Stomach (tissue), 9 donors: ENCODE results near the gene WDPCP. TPM values are rescaled to one million over a fixed set of nuclear protein-coding genes. Genes with fewer than 3 reads are reported as not detected.

ENCODE experiments used
- DNase-seq, 2 donors: peaks; one replicate each; pipeline versions ENCODE4 v3.0.0 to v3.0.0-alpha.2; 2013 to 2019
- H3K27ac ChIP-seq, 5 donors: fragments of 200-600 bp in 4 of 5; sonication (generic) in 4 of 5; one replicate each; pipeline ENCODE4 v1.5.1; 2013 to 2019; ENCODE audit warnings: mild to moderate bottlenecking in 1 of 5, moderate library complexity in 1 of 5
- H3K27me3 ChIP-seq, 3 donors: fragments of 200-600 bp; sonication (generic); one replicate each; pipeline ENCODE4 v1.5.1; 2017 to 2019; ENCODE audit warnings: mixed run types in 1 of 3
- H3K36me3 ChIP-seq, 4 donors: fragments of 200-600 bp; sonication (generic); 1 replicate in 3 of 4; 2 replicates in 1 of 4; pipeline ENCODE4 v1.5.1; 2016 to 2019
- H3K4me1 ChIP-seq, 4 donors: fragments of 200-600 bp; sonication (generic); one replicate each; pipeline ENCODE4 v1.5.1; 2016 to 2019
- H3K4me3 ChIP-seq, 4 donors: fragments of 200-600 bp; sonication (generic) in 3 of 4; one replicate each; pipeline ENCODE4 v1.5.1; 2016 to 2019; ENCODE audit warnings: mild to moderate bottlenecking in 1 of 4
- H3K9me3 ChIP-seq, 4 donors: fragments of 200-600 bp; sonication (generic); one replicate each; pipeline ENCODE4 v1.5.1; 2016 to 2019
- CTCF ChIP-seq, 7 experiments: fragments of 450-650 bp in 4 of 7; fragments of 200-600 bp in 3 of 7; sonication (generic) in 3 of 7; IDR thresholded peaks; one replicate each; pipeline ENCODE4 v1.5.1; 2016 to 2019; ENCODE audit warnings: antibody characterized with exemption in 7 of 7, control low read depth in 2 of 7, mild to moderate bottlenecking in 1 of 7
- EP300 ChIP-seq: sonication (generic); formaldehyde crosslinking; IDR thresholded peaks from one replicate; pipeline ENCODE4 v1.6.1; 2017; ENCODE audit warnings: antibody characterized with exemption
- POLR2A ChIP-seq, 4 donors: fragments of 450-650 bp; IDR thresholded peaks; one replicate each; pipeline ENCODE4 v1.6.1; 2016; ENCODE audit warnings: antibody characterized with exemption in 4 of 4, control low read depth in 2 of 4, mild to moderate bottlenecking in 1 of 4, moderate library complexity in 1 of 4
- POLR2AphosphoS5 ChIP-seq, 3 donors: sonication (generic); formaldehyde crosslinking; IDR thresholded peaks; one replicate each; pipeline ENCODE4 v1.6.1; 2016; ENCODE audit warnings: antibody characterized with exemption in 3 of 3
- WGBS, 5 donors: extraction: QIAGEN DNeasy Blood & Tissue Kit in 3 of 5; methylation state at CpG; one replicate each; pipeline versions ENCODE4 v1.1.5 to v1.1.7; 2013 to 2018; 5-methylcytosine and 5-hydroxymethylcytosine counted together
- intact Hi-C: fragments of 100-400 bp; cut with DNase I; formaldehyde crosslinking; loops from one replicate; pipeline ENCODE4 v1.15.1; 2023; ENCODE audit warnings: low total_unique reads
- polyA plus RNA-seq, 3 donors: library from polyadenylated mRNA; stranded (reverse); fragments of 200-250 nt; gene quantifications; one replicate each; pipeline ENCODE4 v1.2.3, GENCODE V29; 2013
- total RNA-seq, 5 donors: library from RNA; depleted of rRNA; stranded (reverse); fragments of >200 nt; gene quantifications; one replicate each; pipeline versions ENCODE4 v1.1.0 to v1.2.3, GENCODE V29; 2014 to 2016
- donor health status: healthy with polysubstance abuse.
- donor health status: Bipolar disorder and iron deficiency.
- donor health status: healthy.

Gene WDPCP
- total and polyA plus RNA-seq, 8 donors, result 1.9 to 38.8 (median 7.7) TPM

GRCh38 chr2:63436488-63436887, 151.8 kb downstream of the WDPCP start:
- H3K4me3 ChIP-seq, result no peak overlapping the region
- no peaks in the 10 kb centered on the region for H3K4me1 ChIP-seq
- H3K27ac ChIP-seq, result no peak overlapping the region
- H3K27me3 ChIP-seq, result no peaks in the 10 kb centered on the region
- no peak for DNase-seq
- intact Hi-C loops, result no loop called here
- TF ChIP-seq POLR2A (IDR thresholded peaks at IDR 0.05) (no peak), CTCF (IDR thresholded peaks at IDR 0.05) (no peak), EP300 (no peak), POLR2AphosphoS5 (IDR thresholded peaks at IDR 0.05) (no peak)
- peaks cover 0 to 10% (median 2%) of the 10 kb centered on the region in 4 donors for H3K36me3 ChIP-seq
- no peaks in the 10 kb centered on the region for H3K9me3 ChIP-seq

GRCh38 chr2:63435070-63435469, 153.2 kb downstream of the WDPCP start:
- no peak for TF ChIP-seq POLR2A (IDR thresholded peaks at IDR 0.05)
- intact Hi-C loops, result no loop called here
- WGBS, 5 donors, result 45 to 81% (median 70%) methylated on average over 1 of the region's 1 CpG

GRCh38 chr2:63434024-63435001, 154.0 kb downstream of the WDPCP start:
- TF ChIP-seq EP300 (no peak), POLR2AphosphoS5 (IDR thresholded peaks at IDR 0.05) (no peak)
- Histone ChIP-seq H3K36me3 (peaks cover 0 to 10% (median 4%) of the 10 kb centered on the region in 4 donors), H3K27ac (no peak overlapping the region), H3K4me1 (no peaks in the 10 kb centered on the region), H3K9me3 (no peaks in the 10 kb centered on the region), H3K4me3 (no peak overlapping the region), H3K27me3 (no peaks in the 10 kb centered on the region)
- no peak for DNase-seq
- intact Hi-C loops, result no loop called here
- whole genome bisulfite sequencing, 5 donors, result 80 to 91% (median 88%) methylated on average over 12 of the region's 12 CpGs

More at GRCh38 chr2:63435070-63435469, 153.2 kb downstream of the WDPCP start:
- Histone ChIP-seq H3K4me1 (no peaks in the 10 kb centered on the region), H3K27ac (no peak overlapping the region), H3K9me3 (no peaks in the 10 kb centered on the region), H3K27me3 (no peaks in the 10 kb centered on the region), H3K36me3 (peaks cover 0 to 10% (median 2%) of the 10 kb centered on the region in 4 donors), H3K4me3 (no peak overlapping the region)
- DNase-seq, result no peak

- Histone ChIP-seq H3K27me3 (no peaks in the 10 kb centered on the region), H3K36me3 (peaks cover 0 to 13% (median 7%) of the 10 kb centered on the region in 4 donors), H3K4me1 (no peaks in the 10 kb centered on the region), H3K27ac (no peak overlapping the region), H3K4me3 (no peak overlapping the region), H3K9me3 (no peaks in the 10 kb centered on the region)
- TF ChIP-seq POLR2AphosphoS5 (IDR thresholded peaks at IDR 0.05), result no peak
- TF ChIP-seq POLR2A (IDR thresholded peaks at IDR 0.05), result no peak
- TF ChIP-seq CTCF (IDR thresholded peaks at IDR 0.05), result no peak
- no peak for TF ChIP-seq EP300
- intact Hi-C loops, result no loop called here
- DNase-seq, result no peak
Observed at GRCh38 chr2:63432373-63432772, 155.9 kb downstream of the WDPCP start.

- H3K27me3 ChIP-seq, result no peaks in the 10 kb centered on the region
- TF ChIP-seq POLR2AphosphoS5 (IDR thresholded peaks at IDR 0.05), result no peak
- no peak for TF ChIP-seq EP300
- no peak for TF ChIP-seq POLR2A (IDR thresholded peaks at IDR 0.05)
- TF ChIP-seq CTCF (IDR thresholded peaks at IDR 0.05), result no peak
- peaks cover 0 to 13% (median 0%) of the 10 kb centered on the region in 4 donors for H3K36me3 ChIP-seq
- no peaks in the 10 kb centered on the region for H3K9me3 ChIP-seq
- intact Hi-C loops, result no loop called here
- no peak for DNase-seq
- H3K4me1 ChIP-seq, result no peaks in the 10 kb centered on the region
- H3K27ac ChIP-seq, result no peak overlapping the region
- no peak overlapping the region for H3K4me3 ChIP-seq
Observed at GRCh38 chr2:63425606-63426005, 162.7 kb downstream of the WDPCP start.
